H1 (cell line): ENCODE data around the gene RNF38. TPM values are rescaled to one million over a fixed set of nuclear protein-coding genes. Genes with fewer than 3 reads are reported as not detected.

Source experiments
- CTCF ChIA-PET: fragments of 300-600 bp; sonication (Branson Sonifier 250); formaldehyde crosslinking; loops from one replicate; lab custom pipeline; 2021; ENCODE audit not compliant: partially characterized antibody; lab: Charles Lee
- POLR2A ChIA-PET: fragments of 300-600 bp; sonication (Branson Sonifier 250); formaldehyde crosslinking; loops from one replicate; lab custom pipeline; 2021; ENCODE audit warnings: inconsistent platforms; ENCODE audit not compliant: partially characterized antibody; lab: Charles Lee
- DNase-seq, 2 experiments: peaks; one replicate each; pipeline versions ENCODE4 v3.0.0 to v3.0.0-alpha.2; 2010 to 2022; ENCODE audit warnings: low spot score in 2 of 2, low read depth in 1 of 2, mixed read lengths in 1 of 2
- FAIRE-seq: peaks from 2 replicates; lab custom pipeline; 2011; peaks lifted over from hg19 to GRCh38; lab: Jason Lieb, UNC
- H2AFZ ChIP-seq: 2 replicates; pipeline ENCODE4 v1.8.1; 2012; ENCODE audit warnings: low read length, inconsistent platforms
- H2AK5ac ChIP-seq: 2 replicates; pipeline ENCODE4 v1.6.1; 2013; ENCODE audit warnings: low read depth, low read length
- H2BK120ac ChIP-seq: replicated peaks from 2 replicates; pipeline ENCODE3; 2013; ENCODE audit warnings: low read depth, low read length, inconsistent platforms
- H2BK12ac ChIP-seq: 2 replicates; pipeline ENCODE4 v1.6.1; 2013; ENCODE audit warnings: low read depth, low read length
- H2BK15ac ChIP-seq: 2 replicates; pipeline ENCODE4 v1.6.1; 2013; ENCODE audit warnings: low read length
- H2BK20ac ChIP-seq: 2 replicates; pipeline ENCODE4 v1.6.1; 2013; ENCODE audit warnings: low read length
- H2BK5ac ChIP-seq: 2 replicates; pipeline ENCODE4 v1.6.1; 2013; ENCODE audit warnings: low read depth, low read length
- H3K14ac ChIP-seq: 2 replicates; pipeline ENCODE4 v1.6.1; 2013; ENCODE audit warnings: inconsistent platforms; ENCODE audit not compliant: insufficient read length
- H3K18ac ChIP-seq: 2 replicates; pipeline ENCODE4 v1.6.1; 2013; ENCODE audit warnings: low read length; ENCODE audit errors: extremely low read depth
- H3K23ac ChIP-seq: 2 replicates; pipeline ENCODE4 v1.6.1; 2013; ENCODE audit warnings: inconsistent platforms; ENCODE audit not compliant: insufficient read length
- H3K23me2 ChIP-seq: 2 replicates; pipeline ENCODE4 v1.6.1; 2013; ENCODE audit warnings: low read depth, low read length
- H3K27ac ChIP-seq: 2 replicates; pipeline ENCODE4 v1.6.1; 2011; ENCODE audit warnings: low read depth, low read length, inconsistent platforms
- H3K27me3 ChIP-seq, 4 experiments: replicated peaks in 1 of 4; 1 replicate in 1 of 4; 2 replicates in 3 of 4; pipeline versions ENCODE4 v1.6.1 to v1.8.1; 2011 to 2013; ENCODE audit warnings: low read length in 3 of 4, mild to moderate bottlenecking in 3 of 4, inconsistent platforms in 2 of 4, mixed read lengths in 2 of 4, moderate library complexity in 1 of 4; ENCODE audit not compliant: control insufficient read depth in 3 of 4, insufficient read depth in 3 of 4; ENCODE audit errors: extremely low read depth in 1 of 4
- H3K36me3 ChIP-seq, 4 experiments: 2 replicates each; pipeline versions ENCODE4 v1.6.1 to v1.8.1; 2011 to 2013; ENCODE audit warnings: mild to moderate bottlenecking in 4 of 4, low read length in 3 of 4, moderate library complexity in 2 of 4, control low read depth in 1 of 4, inconsistent platforms in 1 of 4; ENCODE audit not compliant: insufficient read depth in 4 of 4, control insufficient read depth in 2 of 4
- H3K4ac ChIP-seq: replicated peaks from 2 replicates; pipeline ENCODE3; 2013; ENCODE audit warnings: low read length, low read depth, mixed read lengths, inconsistent platforms; ENCODE audit not compliant: insufficient read length
- H3K4me1 ChIP-seq, 4 experiments: replicated peaks in 1 of 4; 1 replicate in 1 of 4; 2 replicates in 3 of 4; pipeline versions ENCODE4 v1.6.1 to v1.8.1; 2011 to 2013; ENCODE audit warnings: low read length in 3 of 4, inconsistent platforms in 2 of 4, mixed read lengths in 1 of 4; ENCODE audit not compliant: insufficient read depth in 4 of 4, control insufficient read depth in 3 of 4
- H3K4me2 ChIP-seq, 2 experiments: 2 replicates each; pipeline versions ENCODE4 v1.6.1 to v1.8.1; 2011 to 2013; ENCODE audit warnings: low read depth in 2 of 2, low read length in 2 of 2, control low read depth in 1 of 2, inconsistent platforms in 1 of 2, mild to moderate bottlenecking in 1 of 2; ENCODE audit not compliant: insufficient read depth in 1 of 2
- H3K4me3 ChIP-seq, 4 experiments: fragments of 200-600, 300-600 bp in 1 of 4; sonication (generic), shearing (Covaris generic), sonication (Bioruptor Twin) in 1 of 4; 2 replicates each; pipeline versions ENCODE4 v1.5.1 to v1.8.1; 2011 to 2016; ENCODE audit warnings: low read length in 4 of 4, low read depth in 3 of 4, control low read depth in 2 of 4, inconsistent platforms in 2 of 4, mild to moderate bottlenecking in 2 of 4, mixed read lengths in 1 of 4, moderate library complexity in 1 of 4; ENCODE audit not compliant: insufficient read depth in 2 of 4; ENCODE audit errors: extremely low read depth in 1 of 4
- H3K56ac ChIP-seq: replicated peaks from 2 replicates; pipeline ENCODE3; 2013; ENCODE audit warnings: low read depth, mild to moderate bottlenecking, mixed read lengths, low read length, inconsistent platforms; ENCODE audit not compliant: insufficient read length
- H3K79me1 ChIP-seq: 2 replicates; pipeline ENCODE4 v1.6.1; 2013; ENCODE audit warnings: low read depth, low read length, control low read depth
- H3K79me2 ChIP-seq, 2 experiments: 2 replicates each; pipeline versions ENCODE4 v1.6.1 to v1.8.1; 2012 to 2013; ENCODE audit warnings: low read length in 2 of 2, mild to moderate bottlenecking in 2 of 2, inconsistent platforms in 1 of 2; ENCODE audit not compliant: insufficient read depth in 2 of 2, control insufficient read depth in 1 of 2
- H3K9ac ChIP-seq, 4 experiments: replicated peaks in 1 of 4; 1 replicate in 1 of 4; 2 replicates in 3 of 4; pipeline versions ENCODE4 v1.6.1 to v1.8.1; 2011 to 2013; ENCODE audit warnings: low read depth in 3 of 4, low read length in 3 of 4, control low read depth in 2 of 4, mild to moderate bottlenecking in 2 of 4, moderate library complexity in 2 of 4, inconsistent platforms in 1 of 4; ENCODE audit errors: extremely low read depth in 1 of 4
- H3K9me3 ChIP-seq, 2 experiments: 2 replicates each; pipeline versions ENCODE4 v1.6.1 to v1.8.1; 2012 to 2013; ENCODE audit warnings: mild to moderate bottlenecking in 2 of 2, moderate library complexity in 2 of 2, control low read depth in 1 of 2, inconsistent platforms in 1 of 2, low read depth in 1 of 2, low read length in 1 of 2, mixed read lengths in 1 of 2; ENCODE audit not compliant: insufficient read depth in 2 of 2
- H4K20me1 ChIP-seq, 2 experiments: replicated peaks in 1 of 2; 2 replicates each; pipeline versions ENCODE3 to v1.8.1; 2011 to 2013; ENCODE audit warnings: inconsistent platforms in 2 of 2, low read length in 2 of 2, mild to moderate bottlenecking in 1 of 2; ENCODE audit not compliant: insufficient read depth in 2 of 2, control insufficient read depth in 1 of 2
- H4K5ac ChIP-seq: 2 replicates; pipeline ENCODE4 v1.6.1; 2013; ENCODE audit warnings: low read length, low read depth, mixed read lengths, inconsistent platforms; ENCODE audit not compliant: insufficient read length
- H4K8ac ChIP-seq: 2 replicates; pipeline ENCODE4 v1.8.0; 2013; ENCODE audit warnings: mild to moderate bottlenecking, moderate library complexity, low read length, inconsistent platforms; ENCODE audit not compliant: insufficient read depth; ENCODE audit errors: extremely low read depth
- H4K91ac ChIP-seq: replicated peaks from 2 replicates; pipeline ENCODE3; 2013; ENCODE audit warnings: low read length, mixed read lengths, inconsistent platforms; ENCODE audit not compliant: insufficient read length
- CTBP2 ChIP-seq: IDR thresholded peaks from 2 replicates; pipeline ENCODE4 v1.7.0; 2011; ENCODE audit warnings: borderline replicate concordance, mild to moderate bottlenecking, moderate library complexity, mixed read lengths, low read length; ENCODE audit not compliant: insufficient read depth, insufficient read length
- EZH2 ChIP-seq: fragments of 200-600 bp; sonication (generic); IDR thresholded peaks from 2 replicates; pipeline ENCODE4 v1.7.1; 2012; ENCODE audit warnings: low read depth, mild to moderate bottlenecking, moderate library complexity, low read length, inconsistent platforms; ENCODE audit not compliant: severe bottlenecking
- FOSL1 ChIP-seq: IDR thresholded peaks from 2 replicates; pipeline ENCODE4 v1.6.1; 2011; ENCODE audit warnings: mild to moderate bottlenecking, low read depth, low read length, moderate library complexity; ENCODE audit not compliant: insufficient read depth
- GTF2F1 ChIP-seq: IDR thresholded peaks from 2 replicates; pipeline ENCODE4 v1.6.1; 2012; ENCODE audit warnings: low read depth, low read length, improper control_type of control experiment, borderline replicate concordance
- JUN ChIP-seq: IDR thresholded peaks from 2 replicates; pipeline ENCODE4 v1.6.1; 2011; ENCODE audit warnings: low read depth, mild to moderate bottlenecking, improper control_type of control experiment, low read length
- KDM4A ChIP-seq: IDR thresholded peaks from one replicate; pipeline ENCODE4 v1.7.1; 2012; ENCODE audit warnings: low read depth, mild to moderate bottlenecking, moderate library complexity, low read length, inconsistent platforms; ENCODE audit not compliant: severe bottlenecking
- KDM5A ChIP-seq: fragments of 200-600 bp; IDR thresholded peaks from 2 replicates; pipeline ENCODE4 v1.7.1; 2012; ENCODE audit warnings: mild to moderate bottlenecking, low read length, inconsistent platforms, mixed read lengths
- NRF1 ChIP-seq: IDR thresholded peaks from 2 replicates; pipeline ENCODE4 v1.6.1; 2011; ENCODE audit warnings: mild to moderate bottlenecking, low read depth, low read length, improper control_type of control experiment
- POLR2A ChIP-seq, 2 experiments: IDR thresholded peaks; 1 replicate in 1 of 2; 2 replicates in 1 of 2; pipeline ENCODE4 v1.6.1; 2011; ENCODE audit warnings: low read depth in 2 of 2, low read length in 2 of 2, mild to moderate bottlenecking in 2 of 2; ENCODE audit errors: control extremely low read depth in 1 of 2
- SAP30 ChIP-seq: fragments of 300-600 bp; sonication (generic); IDR thresholded peaks from 2 replicates; pipeline ENCODE4 v1.7.1; 2012; ENCODE audit warnings: low read length, moderate library complexity, mild to moderate bottlenecking, inconsistent platforms; ENCODE audit not compliant: insufficient read depth, insufficient replicate concordance
- SRF ChIP-seq: IDR thresholded peaks from 2 replicates; pipeline ENCODE4 v1.6.1; 2011; ENCODE audit warnings: mild to moderate bottlenecking, low read depth, low read length, moderate library complexity
- WGBS, 2 experiments: shearing (Covaris generic) in 1 of 2; methylation state at CpG; one replicate each; pipeline versions ENCODE4 v1.1.6 to v1.1.7; 2013 to 2015; ENCODE audit warnings: low lambda C conversion rate in 2 of 2, mixed read lengths in 2 of 2, inconsistent platforms in 1 of 2, low coverage in 1 of 2, missing lambda C conversion rate in 1 of 2; ENCODE audit not compliant: insufficient replicate concordance in 2 of 2, insufficient coverage in 1 of 2, insufficient read length in 1 of 2; ENCODE audit errors: extremely low coverage in 1 of 2, missing lambda C conversion rate in 1 of 2; 5-methylcytosine and 5-hydroxymethylcytosine counted together
- polyA plus RNA-seq, 7 experiments: library from polyadenylated mRNA; depleted of rRNA in 3 of 7; stranded (reverse) in 5 of 7; unstranded in 2 of 7; fragments of >200 nt in 5 of 7; fragments of 200-250 nt in 2 of 7; gene quantifications; 1 replicate in 5 of 7; 2 replicates in 1 of 7; 4 replicates in 1 of 7; pipeline versions ENCODE4 v1.2.1 to v1.2.3, GENCODE V29; 2011 to 2013; ENCODE audit warnings: missing spikeins in 2 of 7, mixed read lengths in 2 of 7
- total RNA-seq: library from RNA; stranded (reverse); fragmentation: NEBNext Ultra II Directional; extraction: Animal tissue kit (Norgen Biotek cat#: 25700); gene quantifications from 2 replicates; pipeline ENCODE4 v1.2.1, GENCODE V29; 2021

RNF38 gene
- total and polyA plus RNA-seq, 2 of the 8 experiments (the other 6 are each of a cell fraction or from before 2014, with no cell fraction given) = 54.9 to 60.9 TPM

DNA sequence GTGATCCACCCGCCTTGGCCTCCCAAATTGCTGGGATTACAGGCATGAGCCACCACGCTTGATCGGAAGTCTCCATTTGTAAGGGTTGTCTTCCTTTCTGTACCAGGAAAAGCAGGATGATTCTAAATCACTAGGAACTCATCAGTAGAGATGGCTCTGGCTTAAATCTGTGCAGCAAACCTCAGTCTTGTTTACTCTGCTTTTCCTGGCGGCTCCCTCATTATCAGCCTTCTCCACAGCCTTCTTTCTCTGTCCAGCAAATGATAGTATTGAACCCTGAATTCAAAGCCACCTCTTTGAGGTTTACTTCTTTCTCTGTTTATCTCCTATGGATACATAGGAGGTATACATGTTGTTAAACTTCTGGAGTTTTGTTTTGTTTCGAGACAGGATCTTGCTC lies 98.8 kb downstream of the RNF38 start:
- Histone ChIP-seq H3K18ac (no peak overlapping the region), H4K91ac (no peak overlapping the region), H2BK15ac (no peak overlapping the region), H3K4me3 (no peak overlapping the region), H3K4ac (no peak overlapping the region), H3K27ac (no peak overlapping the region), H3K79me1 (no peaks in the 10 kb centered on the region), H3K4me2 (no peak overlapping the region), H3K56ac (no peak overlapping the region), H4K20me1 (no peaks in the 10 kb centered on the region), H4K8ac (no peak overlapping the region; the same call in 1 of the 2 replicates), H2BK20ac (no peak overlapping the region), H3K9me3 (no peaks in the 10 kb centered on the region), H3K79me2 (no peaks in the 10 kb centered on the region), H2BK12ac (no peak overlapping the region), H3K36me3 (no peaks in the 10 kb centered on the region), H3K14ac (no peak overlapping the region), H2AK5ac (no peak overlapping the region), H3K9ac (no peak overlapping the region), H2AFZ (no peak overlapping the region), H3K23ac (no peak overlapping the region), H2BK120ac (no peak overlapping the region), H2BK5ac (no peak overlapping the region), H3K4me1 (no peaks in the 10 kb centered on the region), H4K5ac (no peak overlapping the region), H3K27me3 (no peaks in the 10 kb centered on the region), H3K23me2 (no peaks in the 10 kb centered on the region)
- FAIRE-seq (no peak), DNase-seq (no peak)
- 80% methylated on average over 5 of the region's 5 CpGs; no CpG with 5 or more reads in 1 of the 2 experiments for WGBS, 2 experiments
- POLR2A ChIA-PET = no interaction called here
- CTCF ChIA-PET = interaction anchor here (0.9 to 1.2 kb wide), 2 partner anchors 11 to 27 kb away, joined by 3 to 5 read pairs; no protein-coding TSS in a partner anchor
- TF ChIP-seq SRF = no peak
- TF ChIP-seq FOSL1 = no peak
- no peak for TF ChIP-seq SAP30
- TF ChIP-seq JUN = no peak
- no peak for TF ChIP-seq NRF1
- no peak for TF ChIP-seq EZH2
- no peak for TF ChIP-seq CTBP2
- no peak for TF ChIP-seq KDM4A
- no peak for TF ChIP-seq KDM5A
- TF ChIP-seq POLR2A (IDR thresholded peaks at IDR 0.05; ENCODE audit: control extremely low read depth in 1 of 2, low read depth in 2 of 2, low read length in 2 of 2) = no peak
- TF ChIP-seq GTF2F1 = no peak
